ENCODE measurements around the gene ZEB2. TPM values are rescaled to one million over a fixed set of nuclear protein-coding genes. Genes with fewer than 3 reads are reported as not detected.

ZEB2 gene
- total and polyA plus RNA-seq, 9 donors, result 55.3 to 250 (median 174) TPM

DNA sequence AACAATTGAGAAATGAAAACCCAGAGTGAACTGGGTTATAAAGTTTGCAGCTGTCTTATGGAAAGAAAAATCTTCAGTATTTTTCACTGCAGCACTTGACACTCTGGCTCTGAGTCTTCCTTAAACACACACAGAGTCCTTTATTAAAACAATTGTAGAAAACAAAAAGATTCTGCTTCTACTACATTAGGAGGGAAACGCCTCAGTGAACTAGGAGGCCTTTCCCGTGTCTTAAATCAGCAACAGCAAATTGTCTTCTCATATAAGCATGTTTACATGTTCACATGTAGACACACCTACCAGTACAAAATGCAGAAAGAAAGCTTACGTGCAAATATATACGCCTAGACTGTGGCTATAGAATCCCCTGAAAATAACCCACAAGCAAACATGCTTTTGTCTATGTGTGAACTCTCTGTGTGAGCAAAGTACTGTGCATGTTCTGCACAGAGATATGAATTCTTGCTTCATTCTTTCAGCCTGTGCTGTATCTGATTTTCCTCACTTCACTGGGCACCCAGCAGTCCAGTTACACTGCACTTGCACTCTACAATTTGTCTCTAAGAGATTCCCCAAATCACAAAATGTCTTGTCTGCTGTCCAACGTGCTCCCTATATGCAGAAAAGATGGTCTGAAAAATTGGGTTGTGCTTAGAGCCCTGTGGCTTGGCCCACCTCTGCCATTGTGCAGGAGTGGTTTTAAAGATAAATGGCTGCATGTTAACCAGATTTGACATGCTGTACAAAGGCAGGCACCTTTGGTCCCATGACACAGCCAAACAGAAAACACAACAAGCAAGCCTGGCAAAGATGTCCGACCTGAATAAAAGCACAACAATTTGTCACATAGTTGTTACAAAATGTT lies 24.5 kb downstream of the ZEB2 start:
- H3K4me3 ChIP-seq, result no peak overlapping the region
- DNase-seq, result no peak
- 28 to 35% (median 31%) methylated on average over 6 of the region's 6 CpGs for WGBS, 3 donors
- no peaks in the 10 kb centered on the region for H3K9me3 ChIP-seq
- TF ChIP-seq, protein P1, sequence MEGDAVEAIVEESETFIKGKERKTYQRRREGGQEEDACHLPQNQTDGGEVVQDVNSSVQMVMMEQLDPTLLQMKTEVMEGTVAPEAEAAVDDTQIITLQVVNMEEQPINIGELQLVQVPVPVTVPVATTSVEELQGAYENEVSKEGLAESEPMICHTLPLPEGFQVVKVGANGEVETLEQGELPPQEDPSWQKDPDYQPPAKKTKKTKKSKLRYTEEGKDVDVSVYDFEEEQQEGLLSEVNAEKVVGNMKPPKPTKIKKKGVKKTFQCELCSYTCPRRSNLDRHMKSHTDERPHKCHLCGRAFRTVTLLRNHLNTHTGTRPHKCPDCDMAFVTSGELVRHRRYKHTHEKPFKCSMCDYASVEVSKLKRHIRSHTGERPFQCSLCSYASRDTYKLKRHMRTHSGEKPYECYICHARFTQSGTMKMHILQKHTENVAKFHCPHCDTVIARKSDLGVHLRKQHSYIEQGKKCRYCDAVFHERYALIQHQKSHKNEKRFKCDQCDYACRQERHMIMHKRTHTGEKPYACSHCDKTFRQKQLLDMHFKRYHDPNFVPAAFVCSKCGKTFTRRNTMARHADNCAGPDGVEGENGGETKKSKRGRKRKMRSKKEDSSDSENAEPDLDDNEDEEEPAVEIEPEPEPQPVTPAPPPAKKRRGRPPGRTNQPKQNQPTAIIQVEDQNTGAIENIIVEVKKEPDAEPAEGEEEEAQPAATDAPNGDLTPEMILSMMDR (IDR thresholded peaks at IDR 0.05), result no peak
- TF ChIP-seq EP300 (IDR thresholded peaks at IDR 0.05), result no peak
- TF ChIP-seq POLR2A (IDR thresholded peaks at IDR 0.05), result no peak
- no peaks in the 10 kb centered on the region for H3K27me3 ChIP-seq
- intact Hi-C loops (cut with DNase I), result no loop called here
- H3K27ac ChIP-seq, result no peak overlapping the region
- H3K4me1 ChIP-seq (ENCODE audit: insufficient read depth), result peaks cover 16% of the 10 kb centered on the region
- H3K36me3 ChIP-seq, result no peaks in the 10 kb centered on the region

DNA sequence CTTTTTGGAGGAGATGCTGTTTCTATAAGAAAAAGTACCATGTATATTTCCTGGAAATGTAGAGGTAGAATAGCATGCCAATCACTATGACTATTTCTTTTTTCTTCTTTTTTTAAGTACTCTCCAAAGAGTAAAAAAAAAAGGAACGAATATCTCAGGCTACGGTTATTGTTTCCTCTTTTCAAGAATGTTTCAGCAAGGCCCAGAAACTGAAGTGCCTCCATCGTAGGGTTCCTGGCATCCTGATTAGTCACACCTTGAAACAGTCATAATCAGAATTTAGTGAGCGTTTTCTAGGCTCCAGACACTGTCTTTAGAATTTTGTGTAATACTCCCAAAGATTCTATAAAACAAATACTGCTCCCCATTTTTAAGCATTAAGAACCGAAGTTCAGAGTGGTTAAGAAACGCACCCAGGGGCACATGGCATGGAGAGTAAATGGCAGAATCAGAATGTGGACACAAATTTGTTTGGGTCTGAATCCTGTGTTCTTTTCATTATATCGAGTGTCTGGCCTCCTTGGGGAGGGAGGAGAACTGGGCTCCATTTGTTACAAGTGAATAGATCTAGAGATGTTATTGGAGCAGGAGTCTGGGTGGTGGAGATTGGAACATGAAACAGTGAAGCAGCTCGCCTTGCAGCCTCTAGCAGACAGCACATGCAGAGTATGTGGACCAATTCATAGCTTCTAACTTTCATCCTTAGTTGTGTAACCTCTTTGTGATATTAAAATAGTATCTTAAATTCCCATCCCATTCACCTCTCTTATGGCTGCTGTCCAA lies 26.7 kb downstream of the ZEB2 start:
- TF ChIP-seq POLR2A (IDR thresholded peaks at IDR 0.05), result no peak
- TF ChIP-seq, protein P1 (IDR thresholded peaks at IDR 0.05), result no peak
- TF ChIP-seq EP300 (IDR thresholded peaks at IDR 0.05), result no peak
- Histone ChIP-seq H3K4me3 (no peak overlapping the region), H3K27ac (no peak overlapping the region), H3K4me1 (ENCODE audit: insufficient read depth) (peaks cover 16% of the 10 kb centered on the region), H3K27me3 (no peaks in the 10 kb centered on the region), H3K36me3 (no peaks in the 10 kb centered on the region), H3K9me3 (no peaks in the 10 kb centered on the region)
- DNase-seq, result no peak
- intact Hi-C loops (cut with DNase I), result no loop called here
- WGBS, 3 donors, result 81 to 82% (median 81%) methylated on average over 8 of the region's 8 CpGs

DNA sequence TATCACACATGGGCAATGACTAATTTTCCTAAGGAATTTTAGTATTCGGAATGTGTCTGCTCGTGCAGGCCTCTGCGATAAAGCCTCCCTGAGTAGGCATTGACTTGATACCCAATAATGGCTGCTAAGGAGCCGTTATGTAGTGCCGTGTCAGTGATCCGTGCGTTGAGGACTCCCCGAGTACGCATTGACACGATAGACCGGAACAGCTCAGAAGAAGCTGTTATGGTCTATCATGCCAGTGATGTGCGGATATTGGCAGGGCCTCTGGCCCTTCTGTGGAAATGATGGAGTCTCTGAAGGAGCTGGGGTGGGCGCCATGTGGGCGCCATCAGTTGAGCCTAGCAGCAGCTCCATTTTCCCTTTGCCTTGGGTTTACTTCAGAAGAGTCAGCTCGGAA lies 29.1 kb downstream of the ZEB2 start:
- H3K4me1 ChIP-seq (ENCODE audit: insufficient read depth), result peaks cover 11% of the 10 kb centered on the region
- intact Hi-C loops (cut with DNase I), result no loop called here
- TF ChIP-seq POLR2A (IDR thresholded peaks at IDR 0.05) (no peak), EP300 (IDR thresholded peaks at IDR 0.05) (no peak)
- TF ChIP-seq, protein P1 (IDR thresholded peaks at IDR 0.05), result no peak
- 91 to 96% (median 93%) methylated on average over 15 of the region's 15 CpGs for WGBS, 3 donors
- no peaks in the 10 kb centered on the region for H3K27me3 ChIP-seq
- H3K27ac ChIP-seq, result no peak overlapping the region
- DNase-seq, result no peak
- H3K36me3 ChIP-seq, result no peaks in the 10 kb centered on the region
- no peaks in the 10 kb centered on the region for H3K9me3 ChIP-seq
- H3K4me3 ChIP-seq, result no peak overlapping the region

DNA sequence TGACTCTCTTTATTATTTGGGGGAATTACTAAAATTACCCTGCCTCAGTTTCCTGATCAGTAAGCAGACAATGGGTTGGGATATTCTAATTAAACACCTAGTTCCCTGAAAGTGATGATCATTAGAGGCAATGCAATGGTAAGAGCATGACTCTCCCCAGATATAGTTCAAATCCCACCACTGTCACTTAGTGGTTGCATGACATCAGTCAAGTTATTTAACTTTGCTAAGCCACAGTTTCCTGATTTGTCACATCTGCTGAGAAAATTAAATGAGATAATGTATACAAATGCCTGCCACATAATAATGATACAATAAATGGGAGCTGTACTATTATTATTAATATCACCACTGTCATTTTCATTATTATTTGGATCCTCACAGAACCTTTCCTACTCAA lies 29.9 kb downstream of the ZEB2 start:
- TF ChIP-seq POLR2A (IDR thresholded peaks at IDR 0.05) (no peak), EP300 (IDR thresholded peaks at IDR 0.05) (no peak)
- TF ChIP-seq, protein P1 (IDR thresholded peaks at IDR 0.05), result no peak
- Histone ChIP-seq H3K4me3 (no peak overlapping the region), H3K9me3 (no peaks in the 10 kb centered on the region), H3K36me3 (no peaks in the 10 kb centered on the region), H3K27ac (no peak overlapping the region), H3K4me1 (ENCODE audit: insufficient read depth) (peaks cover 4% of the 10 kb centered on the region), H3K27me3 (no peaks in the 10 kb centered on the region)
- intact Hi-C loops (cut with DNase I), result no loop called here
- DNase-seq, result no peak

Data from ovary (tissue), 9 donors.